ENCODE measurements around the gene DHX29.

The DHX29 gene

GRCh38 chr5:55316289-55316688, 8.8 kb upstream of the DHX29 start:
- FAIRE-seq: no peak

- no peak for FAIRE-seq
Observed at GRCh38 chr5:55313870-55314617, 6.5 kb upstream of the DHX29 start.

DNA sequence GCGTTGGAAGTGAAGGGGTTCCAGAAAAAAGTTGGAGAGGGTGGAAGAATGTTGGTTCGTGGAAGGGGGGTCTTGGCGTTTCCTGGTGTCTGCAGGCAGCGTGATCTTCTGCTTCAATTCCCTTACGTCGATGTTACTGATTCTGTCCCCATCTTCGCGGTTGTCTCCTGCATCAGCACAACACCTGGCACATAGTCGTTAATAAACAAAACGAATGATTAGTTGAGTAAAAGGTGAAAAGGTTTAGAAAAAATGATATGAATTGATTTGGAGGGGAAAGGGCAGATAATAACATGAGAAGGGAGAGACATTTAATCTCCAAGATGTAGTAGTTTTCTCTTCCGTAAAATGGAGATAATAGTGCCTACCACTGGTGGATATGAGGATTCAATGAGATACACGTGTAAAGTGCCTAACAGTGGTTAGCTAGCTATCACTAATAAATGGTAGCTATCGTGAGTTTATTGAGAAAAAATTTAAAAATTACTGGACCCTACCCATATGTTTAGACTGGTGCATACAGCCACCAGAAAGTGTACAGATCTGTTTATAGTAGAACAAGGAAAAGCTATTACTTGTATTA, 851 bp upstream of the DHX29 start:
- FAIRE-seq: no peak

DNA sequence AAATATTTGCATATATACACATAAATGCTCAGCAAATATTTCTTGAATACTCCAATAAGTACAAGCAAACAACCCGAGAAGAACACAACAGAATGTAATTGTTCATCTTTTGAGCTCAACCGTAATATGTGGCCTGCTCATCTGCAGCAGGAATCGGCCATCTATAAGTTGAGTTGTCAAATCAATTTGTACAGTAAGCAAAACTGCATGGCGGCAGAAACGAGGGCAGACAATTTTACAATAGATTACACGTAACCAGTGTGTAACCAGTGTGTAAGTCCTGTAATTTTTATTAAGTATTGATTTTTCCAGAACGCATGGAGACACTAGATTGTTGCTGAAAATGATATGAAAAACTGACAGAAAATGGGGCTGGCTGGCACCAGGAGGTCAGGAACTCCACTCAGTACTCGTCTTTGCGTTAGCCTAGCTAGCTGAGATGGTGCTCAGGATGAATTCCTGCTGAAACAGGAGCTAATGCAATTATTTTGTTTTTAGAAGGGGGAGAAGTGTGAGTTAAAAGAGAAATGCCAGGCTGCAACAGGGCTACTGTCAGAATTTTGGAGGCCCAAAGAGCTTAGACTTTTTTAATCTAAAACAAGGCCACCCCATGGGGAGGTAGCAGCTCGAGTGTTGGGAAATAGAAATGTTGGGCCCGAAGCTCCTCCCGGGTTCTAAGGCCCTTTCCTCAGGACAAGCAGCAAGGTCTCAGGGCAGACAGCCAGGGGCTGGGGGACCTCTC, 682 bp downstream of the DHX29 start:
- FAIRE-seq: no peak

- FAIRE-seq: no peak
Observed at GRCh38 chr5:55305345-55305744, 2.1 kb downstream of the DHX29 start.

GRCh38 chr5:55304584-55304983, 2.9 kb downstream of the DHX29 start:
- no peak for FAIRE-seq

DNA sequence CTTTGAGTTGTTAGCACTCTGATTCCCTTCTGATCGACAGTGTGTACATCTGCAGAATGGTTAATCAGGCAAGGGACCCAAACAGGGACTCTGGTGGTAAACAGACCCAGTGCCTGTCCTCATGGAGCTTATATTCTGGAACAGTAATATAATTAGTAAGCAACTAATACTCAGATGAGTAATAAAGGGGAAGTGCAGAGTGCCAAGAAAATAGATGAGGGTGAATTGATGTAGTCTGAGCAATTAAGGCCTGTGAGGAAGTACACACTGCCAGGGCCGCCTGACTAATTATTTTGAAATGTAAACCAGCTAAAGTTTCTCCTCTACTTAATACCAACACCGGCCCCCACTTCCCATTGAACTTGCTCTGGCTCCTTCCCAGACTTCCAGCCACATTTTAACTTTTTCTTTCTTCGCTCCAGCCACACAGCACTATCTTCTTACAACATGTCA, 4.2 kb downstream of the DHX29 start:
- no peak for FAIRE-seq

- no peak for FAIRE-seq
Observed at GRCh38 chr5:55300890-55301289, 6.6 kb downstream of the DHX29 start.

- FAIRE-seq: no peak
Observed at GRCh38 chr5:55294935-55295334, 12.6 kb downstream of the DHX29 start.

DNA sequence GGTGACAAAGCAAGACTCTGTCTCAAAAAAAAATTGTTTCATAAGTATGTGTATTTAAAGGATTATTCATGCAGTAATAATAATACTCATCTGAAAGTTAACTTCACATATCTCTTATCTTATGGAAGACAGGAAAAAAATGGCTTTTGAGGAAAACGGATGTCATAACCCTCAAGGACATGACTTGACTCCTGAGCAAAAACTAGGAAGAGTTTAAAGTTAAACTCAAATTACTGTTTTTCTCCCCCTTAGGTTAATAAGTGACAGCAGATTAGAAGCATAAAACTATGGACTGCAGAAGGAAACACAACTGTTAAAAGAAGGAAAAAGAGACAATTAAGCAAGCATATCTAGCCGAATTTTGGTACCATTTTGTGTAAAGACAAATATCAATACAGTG, 16.5 kb downstream of the DHX29 start:
- FAIRE-seq: peak; percentile 45

- no peak for FAIRE-seq
Observed at GRCh38 chr5:55289808-55290207, 17.7 kb downstream of the DHX29 start.

DNA sequence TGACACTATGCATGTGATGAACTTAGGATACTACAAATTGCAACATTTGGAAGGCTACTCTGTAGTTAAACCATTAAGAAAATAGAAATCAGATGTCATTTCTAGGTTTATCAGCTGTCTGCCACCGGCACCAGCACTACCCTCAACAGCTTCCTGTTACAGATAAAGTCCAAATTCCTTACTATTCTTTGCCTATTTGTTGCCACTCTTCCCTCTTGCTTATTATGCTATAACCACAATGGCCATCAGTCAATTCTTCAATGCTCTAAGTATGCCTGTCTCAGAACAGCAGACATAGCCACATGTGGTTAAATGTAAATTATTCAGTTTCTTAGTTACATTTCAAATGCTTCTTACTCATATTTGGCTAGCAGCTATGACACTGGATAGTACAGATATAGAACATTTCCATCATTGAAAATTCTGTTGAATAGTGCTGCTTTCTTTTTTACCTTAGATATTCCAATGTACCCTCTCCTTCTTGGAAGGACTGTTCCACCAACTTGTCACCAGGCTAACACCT, 21.0 kb downstream of the DHX29 start:
- no peak for FAIRE-seq

DNA sequence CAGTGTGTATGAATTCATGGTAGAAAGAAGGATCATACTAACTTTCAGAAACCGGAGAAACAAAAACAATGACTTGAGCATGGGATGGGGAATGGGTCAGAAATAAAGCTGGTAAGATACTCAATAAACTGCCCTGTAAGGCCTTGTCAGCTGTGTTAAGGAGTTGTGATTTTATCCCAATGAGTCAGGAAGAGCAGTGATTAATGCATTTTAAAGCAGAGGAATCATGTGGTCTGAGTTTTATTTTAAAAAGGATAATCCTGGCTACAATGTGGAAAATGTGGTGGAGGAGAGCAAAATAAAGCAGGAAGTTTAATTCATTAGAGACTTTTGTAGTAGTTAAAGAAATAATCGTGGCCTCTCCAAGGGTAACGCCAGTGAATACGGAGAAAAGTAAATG, 28.7 kb downstream of the DHX29 start:
- no peak for FAIRE-seq

- no peak for FAIRE-seq
Observed at GRCh38 chr5:55276771-55277170, 30.7 kb downstream of the DHX29 start.

DNA sequence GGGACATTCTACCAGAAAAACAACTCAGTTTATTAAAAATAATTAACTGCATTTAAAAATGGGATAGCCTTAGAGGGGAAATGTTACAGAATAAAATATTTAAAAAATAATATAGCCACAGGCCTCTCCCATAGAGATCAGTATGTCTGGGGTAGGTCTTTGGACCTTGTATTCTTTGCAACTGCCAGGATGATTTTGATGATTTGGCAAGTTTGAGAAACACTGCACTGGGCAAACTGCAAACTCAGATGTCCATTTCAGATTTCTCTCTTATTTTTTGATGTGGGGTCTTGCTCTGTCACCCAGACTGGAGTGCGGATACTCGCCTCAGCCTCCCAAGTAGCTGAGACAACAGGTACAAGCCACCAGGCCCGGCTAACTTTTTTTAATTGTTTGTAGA, 49.2 kb downstream of the DHX29 start:
- FAIRE-seq: no peak

DNA sequence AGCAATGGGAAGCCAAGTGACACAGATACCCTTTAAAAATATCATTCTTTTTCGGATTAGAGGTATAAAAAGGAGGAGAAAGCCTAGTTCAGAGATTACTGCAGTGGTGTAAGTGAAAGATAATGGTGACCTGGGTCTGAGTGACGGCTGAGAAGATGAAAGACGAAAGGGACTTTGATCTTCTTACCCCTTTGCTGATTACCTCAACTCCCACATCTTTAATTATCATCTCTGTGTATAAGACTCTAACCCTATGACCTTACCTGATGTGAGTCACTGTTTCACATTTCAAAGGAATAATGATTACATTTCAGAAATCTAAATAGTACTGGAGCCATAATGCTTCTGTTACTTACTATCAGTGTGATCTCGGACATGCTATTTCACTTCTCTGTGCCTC, 52.7 kb downstream of the DHX29 start:
- FAIRE-seq: no peak

GRCh38 chr5:55250064-55250463, 57.4 kb downstream of the DHX29 start:
- FAIRE-seq: no peak

GRCh38 chr5:55241746-55242145, 65.7 kb downstream of the DHX29 start:
- no peak for FAIRE-seq

DNA sequence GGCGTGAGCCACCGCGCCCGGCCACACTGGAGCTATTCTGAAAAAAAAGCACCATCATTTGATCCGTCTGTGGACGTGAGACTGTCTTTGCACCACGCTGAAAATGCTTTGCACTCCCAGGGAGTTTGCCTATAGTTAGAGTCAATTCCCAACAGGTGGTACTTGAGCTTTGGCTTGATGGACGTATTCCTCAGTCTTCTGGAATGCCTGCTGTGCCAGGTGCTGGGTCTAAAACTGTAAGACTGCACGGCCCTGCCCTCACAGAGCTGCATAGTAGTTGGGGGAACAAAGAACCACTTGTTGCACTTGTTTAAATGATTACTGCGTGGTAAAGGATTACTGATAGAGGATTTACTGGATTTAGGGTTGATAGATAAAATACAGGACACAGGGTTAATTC, 70.7 kb downstream of the DHX29 start:
- no peak for FAIRE-seq

DNA sequence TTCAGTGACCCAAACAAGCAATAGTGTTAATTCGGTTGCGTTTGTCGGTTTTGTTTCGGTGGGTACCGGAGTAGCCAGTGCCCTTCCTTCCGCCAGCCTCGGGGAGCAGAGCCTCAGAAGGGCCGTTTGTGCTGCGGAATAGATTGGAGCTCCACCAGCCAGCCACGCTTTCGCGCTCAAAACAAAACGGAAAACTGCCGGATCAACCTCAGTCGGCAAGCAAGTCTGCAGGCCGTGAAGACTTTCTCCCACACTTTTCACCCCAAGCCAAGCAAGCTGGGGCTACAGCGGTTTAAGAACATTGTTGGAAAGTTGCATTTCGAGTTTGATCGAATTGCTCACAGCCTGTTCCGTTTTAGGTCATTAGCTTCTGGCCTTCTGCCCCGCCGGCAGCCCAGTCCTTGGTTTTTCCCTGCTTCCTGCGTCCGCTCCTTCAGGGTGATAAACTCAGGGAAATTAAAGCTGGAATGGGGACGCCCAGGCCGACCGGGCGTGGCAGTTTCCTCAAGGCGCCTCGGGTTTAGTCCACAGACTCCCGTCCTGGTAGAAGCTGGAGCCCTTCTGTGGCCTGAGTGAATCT, 73.3 kb downstream of the DHX29 start:
- no peak for FAIRE-seq

GRCh38 chr5:55232985-55233928, 74.2 kb downstream of the DHX29 start, which contains the start of gene CCNO:
Gene CCNO, minus strand, starts transcription at chr5:55233608. Its CDS starts 85 bp downstream, at chr5:55233523.
- FAIRE-seq: no peak
